ENCODE data around the gene DLL1.

Gene DLL1

DNA sequence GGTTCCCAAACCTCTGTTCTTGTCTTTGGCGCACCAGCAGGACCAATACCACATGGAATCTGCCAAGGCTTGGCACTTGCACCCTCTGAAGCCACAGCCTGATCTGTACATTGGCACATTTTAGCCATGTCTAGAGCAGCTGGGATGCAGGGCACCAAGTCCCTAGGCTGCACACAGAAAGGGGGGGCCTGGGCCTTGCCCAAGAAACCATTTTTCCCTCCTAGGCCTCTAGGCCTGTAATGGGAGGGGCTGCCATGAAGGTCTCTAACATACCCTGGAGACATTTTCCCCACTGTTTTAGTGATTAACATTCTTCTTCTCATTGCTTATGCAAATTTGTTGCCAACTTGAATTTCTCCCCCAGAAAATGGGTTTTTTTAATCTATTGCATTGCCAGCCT lies 10.3 kb upstream of the DLL1 start:
- Mint-ChIP-seq H3K9me3 (ENCODE audit: low read depth) (no peaks in the 10 kb centered on the region), H3K27ac (no peak overlapping the region), H3K36me3 (no peaks in the 10 kb centered on the region), H3K4me1 (ENCODE audit: low read depth) (peaks cover 8% of the 10 kb centered on the region), H3K4me3 (no peak overlapping the region), H3K27me3 (no peaks in the 10 kb centered on the region)

DNA sequence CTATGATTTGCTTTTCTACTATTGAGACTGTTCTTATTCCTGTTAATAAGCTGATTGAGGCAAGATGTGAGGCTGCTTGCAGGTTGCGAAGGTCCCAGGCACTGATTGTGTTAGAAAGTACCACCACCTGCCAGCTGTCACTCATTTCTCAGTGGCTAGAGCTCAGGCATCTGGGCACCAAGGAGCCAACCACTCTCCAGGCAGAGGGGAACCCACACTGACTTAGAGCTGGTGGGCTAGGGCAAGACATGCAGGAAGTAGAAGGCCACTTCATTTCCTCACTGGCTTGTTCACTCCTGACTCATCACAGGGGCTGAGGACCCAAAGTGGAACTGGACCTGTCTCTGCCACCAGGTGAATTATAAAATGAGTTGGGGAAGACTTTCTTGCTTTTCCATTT lies 7.8 kb upstream of the DLL1 start:
- no peak overlapping the region for H3K4me3 Mint-ChIP-seq
- no peaks in the 10 kb centered on the region for H3K9me3 Mint-ChIP-seq (ENCODE audit: low read depth)
- no peaks in the 10 kb centered on the region for H3K36me3 Mint-ChIP-seq
- H3K27ac Mint-ChIP-seq = no peak overlapping the region
- peaks cover 9% of the 10 kb centered on the region for H3K27me3 Mint-ChIP-seq
- H3K4me1 Mint-ChIP-seq (ENCODE audit: low read depth) = peaks cover 16% of the 10 kb centered on the region

DNA sequence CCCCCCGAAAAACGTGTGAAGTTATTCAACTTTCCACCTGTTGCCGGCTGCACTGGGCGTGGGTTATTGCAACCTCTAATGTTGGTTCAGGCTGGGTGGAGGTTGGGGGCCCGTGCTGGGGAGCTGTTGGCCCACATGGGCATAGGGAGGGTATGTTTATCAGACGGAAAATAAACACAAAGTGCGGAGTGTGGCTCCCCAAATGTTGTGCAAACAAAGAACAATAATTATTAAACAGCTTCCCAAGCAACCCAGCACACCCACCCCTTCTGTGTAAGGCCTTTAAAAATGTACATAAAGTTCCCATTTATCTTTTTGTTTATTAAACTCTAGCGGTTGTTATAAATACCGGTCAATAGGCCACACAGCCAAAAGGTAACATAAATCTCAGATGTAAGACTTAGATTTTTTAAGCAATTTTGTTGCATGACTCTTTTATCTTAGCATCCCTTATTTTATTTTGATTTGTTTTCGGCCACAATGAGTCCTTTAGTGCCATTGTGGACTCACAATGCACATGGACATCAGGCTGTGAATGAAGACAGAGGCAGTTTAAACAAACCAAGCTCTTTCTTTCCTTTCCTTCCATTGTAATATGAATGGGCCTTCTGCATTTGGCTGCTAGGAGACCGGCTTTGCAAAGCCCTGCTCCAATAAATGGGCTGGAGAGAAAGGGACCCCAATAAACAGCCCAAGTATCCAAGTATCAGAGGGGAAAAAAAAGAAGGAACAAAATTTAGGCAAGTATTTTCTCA lies 6.9 kb upstream of the DLL1 start:
- Mint-ChIP-seq H3K36me3 (no peaks in the 10 kb centered on the region), H3K4me1 (ENCODE audit: low read depth) (peaks cover 25% of the 10 kb centered on the region), H3K27me3 (peaks cover 14% of the 10 kb centered on the region), H3K27ac (no peak overlapping the region), H3K9me3 (ENCODE audit: low read depth) (no peaks in the 10 kb centered on the region), H3K4me3 (peak overlapping the region; percentile 51)

DNA sequence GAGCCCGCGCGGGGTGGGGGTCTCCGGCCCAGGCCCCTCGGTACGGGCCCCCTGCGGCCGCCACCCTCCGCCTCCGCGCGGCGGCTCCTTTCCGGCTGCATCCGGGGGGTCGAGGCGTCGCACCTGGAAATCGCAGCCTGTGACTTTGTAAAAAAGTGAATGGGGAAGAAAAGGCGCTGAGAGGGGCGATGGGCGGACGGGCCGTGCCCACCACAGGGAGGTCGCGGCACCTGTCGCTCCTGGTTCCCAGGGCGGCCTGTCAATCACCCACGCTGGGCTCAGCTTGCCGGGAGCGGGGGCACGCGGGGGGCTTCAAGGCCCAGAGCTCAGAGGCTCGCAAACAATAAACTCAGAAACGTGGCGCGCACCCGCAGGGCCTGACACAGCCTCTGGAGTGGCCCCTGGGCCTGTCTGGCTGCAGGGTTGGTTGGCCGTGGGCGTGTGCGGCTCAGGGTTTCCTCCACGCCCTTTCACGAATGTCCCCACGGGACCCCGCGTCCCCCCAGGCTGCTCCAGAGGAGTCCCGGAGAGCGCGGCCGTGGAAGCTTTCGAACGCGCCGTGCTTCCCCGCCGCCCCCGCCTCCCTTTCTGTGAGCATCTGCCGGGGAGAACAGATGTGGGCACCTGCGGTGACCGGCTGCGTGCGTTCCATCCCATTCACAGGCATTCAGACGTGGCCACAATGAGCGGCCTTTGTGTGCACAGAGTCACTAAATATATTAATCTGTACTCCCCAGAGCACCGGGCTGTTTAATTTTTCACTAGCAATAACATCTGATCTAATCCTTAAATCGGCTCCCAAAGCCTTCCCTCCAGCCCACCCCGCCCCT lies 6.1 kb upstream of the DLL1 start:
- H3K4me1 Mint-ChIP-seq (ENCODE audit: low read depth) = peaks cover 33% of the 10 kb centered on the region
- H3K4me3 Mint-ChIP-seq = peak overlapping the region; percentile 51
- no peaks in the 10 kb centered on the region for H3K36me3 Mint-ChIP-seq

DNA sequence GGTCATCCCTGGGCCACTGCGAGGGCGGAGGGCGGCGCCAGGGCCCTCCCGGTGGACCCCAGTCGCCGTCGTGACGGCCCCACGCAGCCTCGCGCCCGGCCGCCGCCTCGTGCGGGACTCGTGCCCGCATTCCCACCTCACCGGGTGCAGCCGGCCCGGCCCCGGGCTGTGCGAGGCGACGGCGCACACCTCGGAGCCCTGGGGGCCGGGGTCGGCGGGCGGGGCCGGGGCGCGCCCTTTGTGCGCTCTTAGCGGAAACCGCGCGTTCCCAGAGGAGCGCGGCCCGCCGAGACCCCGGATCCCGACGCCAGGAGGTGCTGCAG lies 5.5 kb upstream of the DLL1 start:
- no peak overlapping the region for H3K4me3 Mint-ChIP-seq
- peaks cover 16% of the 10 kb centered on the region for H3K27me3 Mint-ChIP-seq
- H3K27ac Mint-ChIP-seq = no peak overlapping the region
- H3K9me3 Mint-ChIP-seq (ENCODE audit: low read depth) = no peaks in the 10 kb centered on the region
- H3K36me3 Mint-ChIP-seq = no peaks in the 10 kb centered on the region
- peaks cover 35% of the 10 kb centered on the region for H3K4me1 Mint-ChIP-seq (ENCODE audit: low read depth)

More for the DNA sequence above, 6.1 kb upstream of the DLL1 start:
- Mint-ChIP-seq H3K27ac (no peak overlapping the region), H3K27me3 (peaks cover 14% of the 10 kb centered on the region), H3K9me3 (ENCODE audit: low read depth) (no peaks in the 10 kb centered on the region)

DNA sequence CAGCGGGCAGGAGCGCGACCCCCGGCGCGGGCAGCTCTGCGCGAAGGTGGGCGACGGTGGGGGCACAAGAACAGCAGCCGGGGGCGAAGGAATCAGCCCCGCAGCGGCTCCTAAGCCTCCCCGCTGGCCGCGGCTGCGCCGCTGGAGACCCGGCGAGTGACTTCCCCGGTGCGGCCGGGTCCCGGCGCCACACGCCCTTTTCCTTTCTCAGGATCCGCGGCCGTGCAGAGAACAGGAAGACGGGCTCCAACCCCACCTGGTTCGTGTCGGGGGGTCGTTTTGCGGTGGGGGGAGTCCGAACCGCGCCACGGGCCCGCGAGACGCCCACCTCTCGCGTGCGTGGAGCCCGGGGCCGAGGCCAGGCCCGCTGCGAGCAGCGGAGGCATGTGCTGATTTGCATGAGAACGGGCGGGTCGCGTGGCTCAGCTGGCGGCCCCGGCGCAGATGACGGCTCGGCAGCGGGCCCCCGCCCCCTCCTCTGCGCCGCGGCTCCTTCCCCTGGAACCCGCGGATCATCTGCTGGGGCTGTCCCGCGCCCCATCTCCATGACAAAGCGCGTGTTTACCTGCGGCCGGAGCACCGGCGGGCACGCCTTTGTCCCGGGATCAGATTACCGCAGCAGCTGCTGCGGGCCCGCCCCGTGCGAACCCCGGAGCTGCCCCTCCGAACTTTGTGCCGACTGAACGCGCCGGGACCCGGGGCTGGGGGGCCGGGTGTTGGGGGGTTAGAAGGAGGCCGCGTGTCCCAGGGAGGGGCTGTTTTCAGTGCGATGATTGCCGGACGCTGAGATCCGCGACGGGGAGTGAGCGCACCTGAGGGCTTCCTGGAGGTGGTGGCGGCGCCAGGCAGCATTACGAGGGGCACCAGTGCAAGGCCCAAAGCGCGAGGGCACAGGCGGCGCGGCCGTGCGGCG lies 4.9 kb upstream of the DLL1 start:
- peaks cover 16% of the 10 kb centered on the region for H3K27me3 Mint-ChIP-seq

DNA sequence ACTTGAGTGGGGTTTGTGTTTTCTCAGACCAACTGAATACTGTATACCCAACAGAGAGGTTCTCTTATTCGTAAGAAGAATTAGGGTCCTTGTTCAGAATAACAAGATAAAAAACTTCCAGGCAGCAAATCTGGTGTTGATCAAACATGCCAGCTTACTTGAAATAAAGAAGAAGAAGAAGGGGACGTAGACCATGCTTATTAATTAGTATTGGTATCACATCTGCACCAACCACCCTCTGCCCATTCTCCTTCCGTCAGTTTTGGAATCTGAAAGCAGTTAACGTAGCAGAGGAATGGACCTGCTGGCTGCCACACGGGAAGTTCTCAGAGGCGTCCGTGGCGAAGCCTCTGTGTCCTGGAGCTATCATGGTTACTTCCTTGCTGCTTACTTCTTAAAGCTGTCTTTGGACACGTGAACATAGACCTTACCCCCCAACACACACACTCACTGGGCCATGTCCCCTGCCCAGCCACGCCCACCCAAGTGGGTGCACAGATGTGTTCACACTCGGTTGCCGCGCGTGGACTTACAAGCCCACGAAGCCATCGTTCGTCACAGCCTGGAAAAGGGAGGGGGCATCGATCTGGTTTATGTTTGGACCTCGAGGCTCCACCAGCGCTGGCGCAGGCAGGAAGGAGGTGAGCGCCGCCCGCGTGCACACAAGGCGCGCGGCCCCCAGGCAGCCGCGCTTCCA lies 4.1 kb upstream of the DLL1 start:
- Mint-ChIP-seq H3K27ac (peak overlapping the region; percentile 10), H3K4me3 (peak overlapping the region; percentile 75), H3K36me3 (no peaks in the 10 kb centered on the region), H3K27me3 (peaks cover 16% of the 10 kb centered on the region), H3K9me3 (ENCODE audit: low read depth) (no peaks in the 10 kb centered on the region), H3K4me1 (ENCODE audit: low read depth) (peaks cover 35% of the 10 kb centered on the region)

More for the DNA sequence above, 4.9 kb upstream of the DLL1 start:
- H3K27ac Mint-ChIP-seq = no peak overlapping the region
- no peaks in the 10 kb centered on the region for H3K36me3 Mint-ChIP-seq
- peaks cover 35% of the 10 kb centered on the region for H3K4me1 Mint-ChIP-seq (ENCODE audit: low read depth)
- H3K4me3 Mint-ChIP-seq = peak overlapping the region; percentile 75
- H3K9me3 Mint-ChIP-seq (ENCODE audit: low read depth) = no peaks in the 10 kb centered on the region

DNA sequence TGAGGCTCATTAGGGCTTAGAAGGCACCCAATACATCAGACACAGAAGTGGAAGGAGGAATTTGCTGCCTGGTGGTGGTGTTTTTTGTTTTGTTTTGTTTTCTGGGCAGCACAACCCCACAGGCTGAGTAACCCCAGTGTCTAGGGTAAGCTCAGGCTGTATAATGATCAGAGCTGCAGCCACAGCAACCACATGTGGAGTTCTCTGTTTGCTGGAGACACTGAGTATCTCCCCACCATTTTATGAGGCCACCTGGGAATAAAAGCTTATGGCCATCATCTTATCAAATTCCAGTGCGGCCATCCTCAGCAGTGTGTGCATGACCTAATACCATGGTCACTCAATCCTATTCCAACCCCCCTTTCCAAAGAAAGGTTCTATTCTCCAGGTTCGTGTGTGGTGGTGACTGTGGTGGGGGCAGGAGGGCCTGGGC lies 3.4 kb upstream of the DLL1 start:
- peaks cover 16% of the 10 kb centered on the region for H3K27me3 Mint-ChIP-seq
- H3K4me3 Mint-ChIP-seq = peak overlapping the region; percentile 25
- H3K27ac Mint-ChIP-seq = no peak overlapping the region
- H3K36me3 Mint-ChIP-seq = no peaks in the 10 kb centered on the region
- H3K9me3 Mint-ChIP-seq (ENCODE audit: low read depth) = no peaks in the 10 kb centered on the region
- peaks cover 35% of the 10 kb centered on the region for H3K4me1 Mint-ChIP-seq (ENCODE audit: low read depth)

DNA sequence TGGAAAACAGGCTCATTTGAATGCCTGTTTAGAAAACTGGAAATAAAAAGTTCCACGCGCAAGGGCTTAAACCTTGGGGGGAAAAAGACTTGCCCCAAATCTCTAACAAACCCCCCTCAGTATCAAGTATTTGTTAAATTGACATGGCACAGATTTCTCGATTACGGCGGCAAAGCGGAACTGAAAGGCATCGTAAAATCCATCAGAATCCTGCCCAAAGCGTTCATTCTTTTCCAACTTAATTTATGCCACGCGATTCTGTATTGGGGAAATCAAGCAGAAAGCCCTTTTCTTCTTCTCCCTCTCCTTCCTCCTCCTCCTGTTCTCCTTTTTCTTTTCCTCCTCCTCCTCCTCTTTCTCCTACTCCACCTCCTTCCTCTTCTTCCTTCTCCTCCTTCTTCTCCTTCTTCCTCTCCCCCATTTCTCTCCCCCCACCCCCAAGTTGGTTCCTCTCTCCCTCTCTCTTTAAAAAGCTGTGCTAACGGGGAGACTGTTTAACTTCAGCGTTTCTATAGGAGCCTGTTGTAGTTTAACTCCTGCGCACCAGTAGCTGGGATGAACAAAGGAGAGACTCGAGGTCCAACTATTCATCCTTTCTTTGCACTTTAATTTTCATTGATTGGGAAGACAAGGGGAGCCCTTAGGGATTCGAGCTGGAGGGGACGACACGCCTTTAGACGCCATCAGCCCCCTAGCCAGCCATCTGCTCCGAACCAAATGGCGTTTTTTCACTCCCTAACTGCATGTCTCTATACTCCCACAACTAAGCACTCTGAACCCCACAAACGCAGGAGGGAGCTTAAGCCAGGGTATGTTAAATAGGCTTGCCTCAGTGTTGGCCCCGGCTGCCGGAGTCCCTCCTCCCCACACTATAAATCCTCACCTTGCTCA lies 2.7 kb upstream of the DLL1 start:
- H3K27me3 Mint-ChIP-seq = peaks cover 16% of the 10 kb centered on the region
- no peak overlapping the region for H3K27ac Mint-ChIP-seq
- H3K4me3 Mint-ChIP-seq = peak overlapping the region; percentile 25
- H3K9me3 Mint-ChIP-seq (ENCODE audit: low read depth) = no peaks in the 10 kb centered on the region
- H3K36me3 Mint-ChIP-seq = no peaks in the 10 kb centered on the region
- H3K4me1 Mint-ChIP-seq (ENCODE audit: low read depth) = peaks cover 40% of the 10 kb centered on the region

DNA sequence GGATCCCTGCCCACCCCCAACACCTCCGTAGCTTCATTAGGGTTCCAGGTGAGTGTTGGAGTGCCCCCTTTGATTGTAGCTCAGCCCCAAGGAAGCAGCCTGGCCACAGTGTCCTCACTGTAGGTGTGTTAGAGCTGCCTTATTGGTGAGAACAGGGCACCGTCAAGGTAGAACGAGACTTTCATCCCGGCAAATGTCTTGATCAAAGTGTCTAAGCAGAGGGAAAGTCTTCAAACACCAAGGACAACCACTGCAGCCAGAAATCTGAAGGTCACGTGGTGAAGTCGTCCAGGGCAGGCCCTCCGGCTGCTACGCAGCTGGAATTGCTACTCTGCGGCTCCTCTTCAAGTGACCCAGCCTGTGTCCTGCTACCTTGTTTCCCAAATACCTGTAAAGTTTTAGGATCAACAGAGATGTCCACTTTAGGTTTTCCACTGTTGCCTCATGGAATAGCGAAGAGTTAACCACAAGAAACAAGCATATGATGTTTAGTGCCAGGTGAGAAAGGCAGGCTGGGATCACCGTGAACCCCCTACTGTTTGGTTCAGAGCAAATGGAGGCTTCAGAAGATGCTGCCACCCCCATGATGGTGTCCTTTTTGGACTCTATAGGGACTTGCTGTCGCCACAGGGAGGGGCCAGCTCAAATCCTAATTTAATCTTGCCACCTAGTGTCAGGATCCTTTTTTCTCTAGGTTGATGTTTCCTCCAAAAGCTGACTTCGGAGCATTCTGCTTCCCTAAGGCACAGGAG lies 1.7 kb upstream of the DLL1 start:
- Mint-ChIP-seq H3K36me3 (no peaks in the 10 kb centered on the region), H3K4me3 (peak overlapping the region; percentile 94), H3K9me3 (ENCODE audit: low read depth) (no peaks in the 10 kb centered on the region), H3K4me1 (ENCODE audit: low read depth) (peaks cover 43% of the 10 kb centered on the region), H3K27me3 (peaks cover 16% of the 10 kb centered on the region), H3K27ac (no peak overlapping the region)

DNA sequence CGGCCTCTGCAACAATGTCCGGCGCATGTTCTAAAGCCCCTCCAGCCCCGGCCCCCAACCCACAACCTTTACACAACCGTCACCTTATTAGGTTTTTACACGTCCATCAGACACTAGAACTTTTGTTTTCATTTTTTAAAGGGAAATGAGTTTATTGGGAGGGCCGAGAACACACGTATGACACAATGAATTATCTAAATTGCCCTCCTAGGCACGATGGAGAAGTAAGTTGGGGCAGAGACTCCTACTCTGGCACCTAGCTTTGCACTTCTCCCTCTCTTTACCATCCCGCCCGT lies 1.2 kb upstream of the DLL1 start:
- Mint-ChIP-seq H3K27me3 (peaks cover 16% of the 10 kb centered on the region), H3K9me3 (ENCODE audit: low read depth) (no peaks in the 10 kb centered on the region), H3K36me3 (no peaks in the 10 kb centered on the region), H3K4me3 (peak overlapping the region; percentile 94), H3K4me1 (ENCODE audit: low read depth) (peaks cover 43% of the 10 kb centered on the region), H3K27ac (no peak overlapping the region)

DNA sequence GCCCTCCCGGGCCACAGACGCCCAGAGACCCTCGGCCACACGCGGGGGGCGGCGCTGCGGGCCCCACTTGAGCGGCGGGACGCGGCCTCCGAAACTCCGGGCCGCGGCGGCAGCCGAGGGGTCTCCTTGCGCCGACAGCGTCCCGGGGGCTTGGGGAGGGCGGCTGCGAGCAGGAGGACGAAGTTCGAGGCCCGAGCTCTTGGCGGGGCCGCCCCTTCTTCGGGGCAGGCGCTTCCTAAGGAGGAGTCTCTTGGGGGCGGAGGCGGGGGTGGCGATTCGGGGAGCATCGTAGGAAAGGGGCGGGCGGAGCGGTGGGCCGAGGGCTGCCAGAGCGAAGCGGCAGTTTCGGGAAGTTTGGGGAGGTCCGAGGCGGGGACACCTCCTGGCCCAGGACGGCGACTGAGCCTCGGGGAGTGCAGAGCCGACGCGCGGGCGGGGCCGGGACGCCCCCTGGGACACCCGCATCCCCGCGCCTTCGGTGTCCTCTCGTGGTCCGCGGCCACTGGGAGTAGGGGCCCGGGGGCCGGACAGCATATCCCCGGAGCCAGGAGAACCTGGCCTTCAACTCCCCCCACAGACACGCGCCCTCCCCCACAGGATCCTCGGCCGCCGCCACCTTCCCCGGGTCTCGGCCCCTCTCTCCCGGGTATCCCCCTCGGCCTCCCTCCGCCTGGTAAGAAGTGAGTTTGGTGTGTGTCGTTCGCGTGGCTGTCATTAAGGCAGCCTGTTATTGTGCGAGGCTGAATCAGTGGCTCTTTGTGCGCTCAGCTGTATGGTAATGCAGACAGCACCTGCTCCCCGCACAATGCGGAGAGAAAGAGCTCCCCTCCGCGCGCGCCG lies 613 bp upstream of the DLL1 start:
- Mint-ChIP-seq H3K4me3 (peak overlapping the region; percentile 94), H3K27me3 (peaks cover 16% of the 10 kb centered on the region), H3K9me3 (ENCODE audit: low read depth) (no peaks in the 10 kb centered on the region), H3K4me1 (ENCODE audit: low read depth) (peaks cover 43% of the 10 kb centered on the region), H3K27ac (no peak overlapping the region), H3K36me3 (no peaks in the 10 kb centered on the region)

DNA sequence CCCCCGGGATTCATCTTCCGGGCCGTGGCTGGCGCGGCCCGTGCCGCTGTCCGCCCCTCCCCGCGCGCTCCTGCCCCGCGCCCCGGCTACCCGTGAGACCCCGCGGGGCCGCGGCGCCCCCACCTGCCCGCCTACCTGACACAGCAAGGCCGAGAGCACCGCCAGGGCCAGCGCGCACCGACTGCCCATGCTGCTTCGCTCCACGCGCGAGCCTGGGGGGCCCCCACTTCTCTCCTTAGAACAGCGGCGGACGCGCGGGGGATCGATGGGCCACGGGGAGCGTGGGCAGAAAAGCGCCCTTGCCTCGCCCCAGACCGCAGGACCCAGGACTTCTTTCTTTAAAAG lies 955 bp downstream of the DLL1 start:
- H3K27me3 Mint-ChIP-seq = peaks cover 15% of the 10 kb centered on the region

More for the DNA sequence above, 955 bp downstream of the DLL1 start:
- Mint-ChIP-seq H3K4me3 (peak overlapping the region; percentile 88), H3K36me3 (peaks cover 2% of the 10 kb centered on the region), H3K4me1 (ENCODE audit: low read depth) (peaks cover 40% of the 10 kb centered on the region), H3K9me3 (ENCODE audit: low read depth) (no peaks in the 10 kb centered on the region), H3K27ac (no peak overlapping the region)
